Lung (tissue), 12 donors: ENCODE measurements around the gene COL12A1. TPM values are rescaled to one million over a fixed set of nuclear protein-coding genes. Genes with fewer than 3 reads are reported as not detected.

Experiments used
- ATAC-seq: fragments of 200-7000 bp; cut with Tn5 transposase; one replicate; pipeline ENCODE4 v1.9.1; 2020; ENCODE audit warnings: moderate number of reproducible peaks; ENCODE audit not compliant: insufficient read depth, low FRiP score
- DNase-seq, 3 donors: peaks; one replicate each; pipeline ENCODE4 v3.0.0-alpha.2; 2013 to 2017
- H3K27ac ChIP-seq, 2 donors: one replicate each; pipeline ENCODE4 v1.5.1; 2013; ENCODE audit warnings: mild to moderate bottlenecking in 2 of 2, moderate library complexity in 2 of 2, control low read depth in 1 of 2, inconsistent platforms in 1 of 2, low read depth in 1 of 2, low read length in 1 of 2
- H3K27me3 ChIP-seq, 3 donors: one replicate each; pipeline ENCODE4 v1.5.1; 2013; ENCODE audit warnings: low read length in 2 of 3; ENCODE audit not compliant: control insufficient read depth in 3 of 3, insufficient read depth in 3 of 3
- H3K36me3 ChIP-seq, 4 donors: one replicate each; pipeline ENCODE4 v1.5.1; 2013; ENCODE audit warnings: low read length in 4 of 4, mild to moderate bottlenecking in 1 of 4, moderate library complexity in 1 of 4; ENCODE audit not compliant: control insufficient read depth in 4 of 4, insufficient read depth in 4 of 4
- H3K4me1 ChIP-seq, 5 donors: one replicate each; pipeline ENCODE4 v1.5.1; 2013; ENCODE audit warnings: low read length in 5 of 5, mild to moderate bottlenecking in 2 of 5, moderate library complexity in 1 of 5; ENCODE audit not compliant: control insufficient read depth in 5 of 5, insufficient read depth in 5 of 5
- H3K4me3 ChIP-seq: one replicate; pipeline ENCODE4 v1.5.1; 2013; ENCODE audit warnings: mild to moderate bottlenecking, control low read depth, moderate library complexity
- H3K9ac ChIP-seq, 2 donors: one replicate each; pipeline ENCODE4 v1.5.1; 2013; ENCODE audit warnings: low read length in 2 of 2, control low read depth in 1 of 2; ENCODE audit not compliant: insufficient read depth in 1 of 2
- H3K9me3 ChIP-seq, 4 donors: one replicate each; pipeline ENCODE4 v1.5.1; 2013; ENCODE audit warnings: low read length in 3 of 4, mild to moderate bottlenecking in 1 of 4, moderate library complexity in 1 of 4; ENCODE audit not compliant: control insufficient read depth in 4 of 4, insufficient read depth in 3 of 4
- WGBS, 2 donors: extraction: QIAGEN DNeasy Blood & Tissue Kit; methylation state at CpG; one replicate each; pipeline ENCODE4 v1.1.7; 2013; 5-methylcytosine and 5-hydroxymethylcytosine counted together
- polyA plus RNA-seq, 2 donors: library from polyadenylated mRNA; stranded (reverse); fragments of 200-250 nt; gene quantifications; one replicate each; pipeline ENCODE4 v1.2.1, GENCODE V29; 2013
- total RNA-seq, 2 donors: library from RNA; depleted of rRNA in 1 of 2; stranded (reverse); fragments of >200 nt in 1 of 2; gene quantifications; one replicate each; pipeline ENCODE4 v1.2.1, GENCODE V29; 2014 to 2021
- TF ChIP-seq, protein P1 (sequence below): IDR thresholded peaks from 2 replicates; pipeline ENCODE4 v1.5.1; 2012; ENCODE audit warnings: mild to moderate bottlenecking; ENCODE audit errors: control extremely low read depth, extremely low read depth
- donor health status: control.
- donor health status: control.
- donor health status: Bipolar disorder and iron deficiency.
- donor health status: healthy.
- donor health status: DM: yes; HTN: yes; CAD: no.

The COL12A1 gene
- total and polyA plus RNA-seq, 4 donors, result 10.6 to 75.7 (median 29.7) TPM

DNA sequence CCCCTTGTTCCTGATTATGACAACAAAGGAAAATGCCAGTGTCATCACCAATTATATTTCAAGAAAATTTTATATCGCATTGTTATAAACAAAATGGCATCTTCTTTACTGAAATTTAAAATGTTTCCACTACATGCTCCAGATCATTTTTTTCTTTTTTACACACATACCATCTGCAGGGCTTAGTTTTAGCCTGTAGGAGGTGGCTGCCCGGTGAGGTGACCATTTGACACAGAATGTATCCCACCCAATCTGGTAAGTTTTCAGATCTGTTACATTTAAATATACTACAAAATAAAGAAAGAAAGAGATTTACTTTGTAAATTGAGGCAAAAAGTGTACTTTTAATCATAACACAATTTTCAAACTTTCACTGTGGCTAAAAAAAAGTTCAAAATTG lies 81.8 kb downstream of the COL12A1 start:
- H3K9ac ChIP-seq, result no peak overlapping the region
- WGBS, 2 donors, result 83 to 84% methylated on average over 2 of the region's 2 CpGs
- no peaks in the 10 kb centered on the region for H3K4me1 ChIP-seq
- DNase-seq (no peak), ATAC-seq (no peak)
- TF ChIP-seq, protein P1, sequence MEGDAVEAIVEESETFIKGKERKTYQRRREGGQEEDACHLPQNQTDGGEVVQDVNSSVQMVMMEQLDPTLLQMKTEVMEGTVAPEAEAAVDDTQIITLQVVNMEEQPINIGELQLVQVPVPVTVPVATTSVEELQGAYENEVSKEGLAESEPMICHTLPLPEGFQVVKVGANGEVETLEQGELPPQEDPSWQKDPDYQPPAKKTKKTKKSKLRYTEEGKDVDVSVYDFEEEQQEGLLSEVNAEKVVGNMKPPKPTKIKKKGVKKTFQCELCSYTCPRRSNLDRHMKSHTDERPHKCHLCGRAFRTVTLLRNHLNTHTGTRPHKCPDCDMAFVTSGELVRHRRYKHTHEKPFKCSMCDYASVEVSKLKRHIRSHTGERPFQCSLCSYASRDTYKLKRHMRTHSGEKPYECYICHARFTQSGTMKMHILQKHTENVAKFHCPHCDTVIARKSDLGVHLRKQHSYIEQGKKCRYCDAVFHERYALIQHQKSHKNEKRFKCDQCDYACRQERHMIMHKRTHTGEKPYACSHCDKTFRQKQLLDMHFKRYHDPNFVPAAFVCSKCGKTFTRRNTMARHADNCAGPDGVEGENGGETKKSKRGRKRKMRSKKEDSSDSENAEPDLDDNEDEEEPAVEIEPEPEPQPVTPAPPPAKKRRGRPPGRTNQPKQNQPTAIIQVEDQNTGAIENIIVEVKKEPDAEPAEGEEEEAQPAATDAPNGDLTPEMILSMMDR, result no peak
- no peaks in the 10 kb centered on the region for H3K36me3 ChIP-seq
- H3K27ac ChIP-seq, result no peak overlapping the region
- H3K4me3 ChIP-seq, result no peak overlapping the region
- no peaks in the 10 kb centered on the region for H3K27me3 ChIP-seq
- no peaks in the 10 kb centered on the region for H3K9me3 ChIP-seq

DNA sequence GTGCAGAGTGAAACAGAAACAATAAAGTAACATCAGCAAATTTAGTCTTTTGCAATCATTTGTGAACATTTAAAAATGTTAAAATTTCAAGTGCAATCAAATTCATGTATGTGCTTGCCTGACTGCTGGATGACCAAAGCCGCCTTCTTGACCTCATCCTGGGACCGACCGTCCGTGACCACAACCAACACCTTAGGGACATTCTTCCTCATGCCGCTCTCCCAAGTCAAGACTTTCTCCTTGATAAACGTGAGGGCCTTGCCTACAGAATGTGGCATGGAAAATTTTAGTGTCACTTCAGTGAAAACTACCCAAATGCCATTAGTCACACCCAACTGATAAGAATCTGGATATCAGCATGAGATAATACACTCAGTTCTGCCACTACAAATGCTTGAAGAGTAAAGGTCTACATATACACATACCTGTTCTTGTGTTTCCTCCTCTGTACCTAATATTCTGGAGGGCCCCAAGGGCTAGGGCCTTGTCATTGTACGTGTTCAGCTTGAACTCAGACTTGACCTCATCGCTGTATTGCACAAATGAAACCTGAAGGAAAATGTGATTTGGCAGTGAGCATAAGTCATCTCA lies 86.8 kb downstream of the COL12A1 start:
- no peaks in the 10 kb centered on the region for H3K36me3 ChIP-seq
- ATAC-seq (no peak), DNase-seq (no peak)
- H3K4me3 ChIP-seq, result no peak overlapping the region
- no peaks in the 10 kb centered on the region for H3K27me3 ChIP-seq
- H3K9me3 ChIP-seq, result no peaks in the 10 kb centered on the region
- 74 to 89% methylated on average over 8 of the region's 8 CpGs for WGBS, 2 donors
- no peak overlapping the region for H3K9ac ChIP-seq
- no peaks in the 10 kb centered on the region for H3K4me1 ChIP-seq
- TF ChIP-seq, protein P1, result no peak
- peak overlapping the region in 1 of 2 donors; percentile 31 for H3K27ac ChIP-seq

DNA sequence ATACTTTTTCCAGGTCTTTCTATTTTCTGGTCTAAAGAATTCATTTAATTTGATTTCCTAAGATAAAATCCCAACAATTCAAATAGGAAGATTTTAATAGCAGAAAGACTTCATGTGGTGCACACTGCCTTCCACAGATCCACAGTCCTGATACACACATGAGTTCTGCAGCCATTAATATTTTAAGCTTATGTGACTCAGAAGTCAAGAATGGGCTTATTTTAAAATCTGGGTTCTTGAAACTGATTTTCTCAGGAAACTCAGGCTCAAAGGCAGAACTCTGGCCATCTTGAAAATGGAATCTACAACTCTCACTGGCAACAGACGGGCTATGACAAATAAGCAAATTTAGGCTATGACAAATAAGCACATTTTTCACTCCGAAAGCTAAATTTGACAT lies 88.2 kb downstream of the COL12A1 start:
- 88 to 96% methylated on average over 2 of the region's 2 CpGs for WGBS, 2 donors
- H3K4me1 ChIP-seq, result no peaks in the 10 kb centered on the region

More for the DNA sequence above, 88.2 kb downstream of the COL12A1 start:
- H3K4me3 ChIP-seq, result no peak overlapping the region
- H3K27me3 ChIP-seq, result no peaks in the 10 kb centered on the region
- H3K27ac ChIP-seq, result no peak overlapping the region
- no peaks in the 10 kb centered on the region for H3K36me3 ChIP-seq
- DNase-seq (no peak), ATAC-seq (no peak)
- no peak overlapping the region for H3K9ac ChIP-seq
- TF ChIP-seq, protein P1, result no peak
- no peaks in the 10 kb centered on the region for H3K9me3 ChIP-seq
